Measurements from ENCODE around the gene ADCY10.
"Not testable (repeated sequence)": the region's sequence is repeated elsewhere in the genome, so short reads cannot be mapped to it uniquely, and the experiment has no call there.

The ADCY10 gene

GRCh38 chr1:167880580-167881021, 33.3 kb downstream of the ADCY10 start:
- no peak for DNase-seq

- DNase-seq = no peak
Measured at GRCh38 chr1:167879508-167879907, 34.4 kb downstream of the ADCY10 start.

DNA sequence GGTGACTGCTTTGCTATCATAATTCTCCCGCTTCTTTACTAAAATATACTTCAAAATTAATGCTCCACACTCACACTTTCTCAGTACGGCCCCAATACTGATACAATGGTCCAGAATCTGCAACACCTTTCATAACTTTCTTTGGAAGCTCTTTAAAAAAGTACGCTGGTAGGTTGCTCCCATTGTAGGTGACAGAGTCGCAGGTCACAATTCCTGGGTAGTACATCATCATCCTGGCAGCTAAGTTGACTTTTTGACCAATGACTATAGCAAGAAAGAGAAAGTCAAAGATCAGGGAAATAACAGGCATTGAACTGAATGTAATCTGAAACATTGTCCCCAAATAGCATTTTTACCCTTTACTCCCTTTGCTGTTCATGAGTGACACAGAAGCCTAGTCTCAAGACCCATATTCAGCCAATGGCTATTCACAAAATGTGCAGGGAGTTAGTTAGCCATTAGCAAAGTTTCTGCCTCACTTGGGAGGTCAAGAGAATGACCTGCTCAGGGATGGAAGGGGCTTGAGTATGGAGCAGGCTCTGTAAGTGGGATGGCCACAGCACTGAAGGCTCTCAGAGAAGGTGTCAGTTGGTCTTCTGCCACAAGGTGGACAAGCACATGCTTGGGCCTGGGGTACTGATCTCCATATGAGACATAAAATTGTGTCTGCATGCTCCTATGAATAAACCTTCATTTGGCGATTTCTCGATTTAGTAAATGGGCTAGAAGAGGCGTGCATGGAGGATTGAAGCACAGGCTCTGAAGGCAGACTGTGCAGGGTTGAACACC, 35.4 kb downstream of the ADCY10 start:
- DNase-seq = no peak

DNA sequence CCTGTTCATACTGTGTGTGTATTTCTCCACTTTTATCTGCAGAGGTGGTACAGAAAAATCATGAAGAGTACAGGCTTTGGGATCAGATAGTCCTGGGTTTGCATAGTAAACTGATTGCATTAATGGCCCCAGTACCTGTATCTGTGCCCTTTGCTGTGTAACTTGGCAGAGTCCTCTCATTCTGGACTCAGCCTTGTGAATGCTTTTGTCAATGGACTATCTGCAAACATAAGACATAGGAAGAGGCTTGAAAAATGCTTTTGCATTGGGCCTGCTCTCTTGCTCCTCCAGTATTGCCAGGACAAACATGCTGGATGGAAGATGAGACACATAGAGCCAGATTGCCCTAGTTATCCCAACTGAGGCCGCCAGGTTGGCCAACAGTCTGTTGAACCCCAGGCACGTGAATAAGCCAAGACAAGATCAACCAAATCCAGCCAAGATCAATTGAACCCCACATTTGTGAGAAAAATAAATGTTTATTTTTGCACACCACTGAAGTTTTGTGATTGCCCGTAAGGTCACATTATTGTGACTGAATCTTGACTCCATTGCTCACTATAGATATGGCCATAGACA, 37.2 kb downstream of the ADCY10 start:
- DNase-seq = no peak

GRCh38 chr1:167871331-167871730, 42.6 kb downstream of the ADCY10 start:
- no peak for DNase-seq

DNA sequence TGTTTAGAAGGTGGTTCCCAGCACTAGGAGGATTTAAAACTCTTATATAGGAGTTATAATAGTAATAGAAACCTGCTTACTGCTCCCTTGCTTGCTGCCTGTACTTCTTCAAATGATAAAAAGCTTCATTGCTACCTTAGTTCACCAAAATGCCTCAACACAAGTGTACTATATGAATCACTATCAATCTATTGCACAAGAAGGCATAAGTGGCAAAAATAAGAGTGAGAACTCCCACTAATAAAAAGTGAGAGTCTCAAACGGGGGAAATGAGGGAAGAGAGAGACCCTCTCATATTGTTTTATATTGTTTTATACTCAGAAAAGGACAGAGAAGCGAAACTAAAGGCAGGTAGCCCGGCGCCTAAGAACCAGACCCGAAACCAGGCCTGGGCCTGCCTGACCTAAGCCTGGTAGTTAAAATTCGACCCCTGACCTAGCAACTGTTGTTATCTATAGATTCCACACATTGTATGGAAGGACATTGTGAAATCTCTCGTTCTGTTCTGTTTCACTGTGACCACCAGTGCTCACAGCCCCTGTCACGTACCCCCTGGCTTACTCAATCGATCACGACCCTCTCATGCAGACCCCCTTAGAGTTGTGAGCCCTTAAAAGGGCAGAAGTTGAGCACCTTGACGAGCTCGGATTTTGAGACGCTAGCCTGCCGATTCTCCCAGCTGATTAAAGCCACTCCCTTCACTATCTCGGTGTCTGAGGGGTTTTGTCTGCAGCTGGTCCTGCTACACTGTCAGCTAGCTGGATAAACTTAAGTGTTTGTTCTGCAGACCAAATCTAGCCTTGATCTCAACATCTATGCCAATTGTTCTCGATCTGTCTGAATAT, 44.6 kb downstream of the ADCY10 start:
- not testable (repeated sequence) for DNase-seq

GRCh38 chr1:167866739-167867414, 47.1 kb downstream of the ADCY10 start:
- not testable (repeated sequence) for DNase-seq

DNA sequence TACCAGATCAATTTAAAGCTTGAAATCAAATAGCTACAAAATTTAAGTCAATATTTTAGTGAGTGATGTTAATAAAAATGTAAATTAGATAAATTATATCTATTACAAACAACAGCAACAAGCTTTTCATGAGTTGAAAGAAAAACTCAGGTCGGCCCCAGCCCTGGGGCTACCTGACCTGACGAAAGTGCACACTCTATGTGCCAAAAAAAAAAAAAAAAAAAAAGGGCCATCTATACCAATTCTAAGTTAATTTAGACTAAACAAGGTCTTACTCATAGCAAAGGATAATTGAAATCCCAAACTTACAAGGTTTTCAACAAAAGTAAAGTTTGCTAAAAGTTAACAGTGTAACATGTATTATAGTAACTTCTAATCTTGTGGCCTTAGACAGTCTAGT, 47.6 kb downstream of the ADCY10 start:
- not testable (repeated sequence) for DNase-seq

DNA sequence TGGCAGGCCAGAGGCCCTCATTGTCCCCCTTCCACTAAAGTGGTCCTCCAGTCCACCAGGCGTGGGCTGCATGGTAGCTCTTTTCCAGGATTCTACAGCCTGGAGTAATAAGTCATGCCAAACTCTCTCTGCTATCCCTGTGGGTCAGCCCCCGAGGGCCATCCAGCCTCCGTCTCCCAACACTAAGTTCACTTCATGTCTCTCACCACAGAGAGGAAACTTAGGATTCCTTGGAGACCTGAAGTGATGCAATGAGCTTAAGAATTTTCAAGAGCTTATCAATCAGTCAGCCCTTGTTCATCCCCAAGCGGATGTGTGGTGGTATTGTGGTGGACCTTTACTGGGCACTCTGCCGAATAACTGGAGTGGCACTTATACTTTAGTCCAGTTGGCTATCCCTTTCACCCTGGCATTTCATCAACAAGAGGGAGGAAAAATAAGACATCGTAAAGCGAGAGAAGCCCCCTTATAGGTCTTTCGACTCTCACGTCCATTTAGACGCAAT, 48.1 kb downstream of the ADCY10 start:
- DNase-seq = not testable (repeated sequence)

DNA sequence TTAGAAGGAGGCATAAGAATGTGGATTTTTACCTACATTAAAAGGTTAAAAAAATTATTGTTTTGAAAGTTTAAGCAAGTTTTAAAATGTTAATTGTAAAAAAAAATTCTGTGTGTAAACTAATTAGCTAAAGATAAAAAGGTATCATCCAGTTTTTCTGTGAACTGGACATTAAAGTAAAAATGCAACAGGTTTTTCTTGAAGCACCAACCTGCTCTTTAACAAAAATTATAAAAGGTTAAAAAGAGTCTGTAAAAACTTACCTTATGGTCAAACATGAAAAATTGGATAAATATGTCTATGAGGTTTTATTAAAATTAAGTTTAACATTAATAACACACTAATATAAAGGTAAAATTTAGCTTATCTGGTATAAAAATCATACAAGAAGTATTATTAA, 48.7 kb downstream of the ADCY10 start:
- not testable (repeated sequence) for DNase-seq

- DNase-seq = no peak
Measured at GRCh38 chr1:167864392-167865032, 49.4 kb downstream of the ADCY10 start.

DNA sequence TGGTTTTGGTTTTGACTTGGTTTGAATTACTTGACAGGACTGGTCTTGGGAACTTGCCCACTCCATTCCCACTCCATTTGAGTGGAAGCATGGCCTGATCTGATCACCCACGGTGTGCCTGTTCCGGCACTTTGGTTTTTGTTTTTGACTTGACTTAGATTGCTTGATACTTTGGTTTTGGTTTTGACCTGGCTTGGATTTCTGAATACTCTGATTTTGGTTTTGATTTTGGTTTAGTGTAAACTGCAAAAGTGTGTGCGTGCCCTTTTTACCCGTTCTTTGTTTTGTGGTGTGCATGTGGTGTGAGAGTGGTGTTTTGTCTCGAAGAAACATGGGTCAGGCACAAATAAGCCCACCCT, 50.0 kb downstream of the ADCY10 start:
- DNase-seq = no peak

DNA sequence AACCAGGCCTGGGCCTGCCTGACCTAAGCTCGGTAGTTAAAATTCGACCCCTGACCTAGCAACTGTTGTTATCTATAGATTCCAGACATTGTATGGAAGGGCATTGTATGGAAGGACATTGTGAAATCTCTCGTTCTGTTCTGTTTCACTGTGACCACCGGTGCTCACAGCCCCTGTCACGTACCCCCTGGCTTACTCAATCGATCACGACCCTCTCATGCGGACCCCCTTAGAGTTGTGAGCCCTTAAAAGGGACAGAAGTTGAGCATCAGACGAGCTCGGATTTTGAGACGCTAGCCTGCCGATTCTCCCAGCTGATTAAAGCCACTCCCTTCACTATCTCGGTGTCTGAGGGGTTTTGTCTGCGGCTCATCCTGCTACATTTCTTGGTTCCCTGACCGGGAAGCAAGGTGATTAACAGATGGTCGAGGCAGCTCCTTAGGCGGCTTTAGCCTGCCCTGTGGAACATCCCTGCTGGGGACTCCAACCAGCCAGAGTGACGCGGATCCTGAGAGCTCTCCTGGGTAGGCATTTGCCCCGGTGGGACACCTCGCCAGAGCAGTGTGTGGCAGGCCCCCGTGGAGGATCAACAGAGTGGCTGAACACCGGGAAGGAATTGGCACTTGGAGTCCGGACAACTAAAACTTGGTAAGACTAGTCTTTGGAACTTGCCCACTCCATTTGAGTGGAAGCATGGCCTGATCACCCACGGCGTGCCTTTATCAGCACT, 50.6 kb downstream of the ADCY10 start:
- DNase-seq = not testable (repeated sequence)

- no peak for DNase-seq
Measured at GRCh38 chr1:167862432-167863076, 51.4 kb downstream of the ADCY10 start.

DNA sequence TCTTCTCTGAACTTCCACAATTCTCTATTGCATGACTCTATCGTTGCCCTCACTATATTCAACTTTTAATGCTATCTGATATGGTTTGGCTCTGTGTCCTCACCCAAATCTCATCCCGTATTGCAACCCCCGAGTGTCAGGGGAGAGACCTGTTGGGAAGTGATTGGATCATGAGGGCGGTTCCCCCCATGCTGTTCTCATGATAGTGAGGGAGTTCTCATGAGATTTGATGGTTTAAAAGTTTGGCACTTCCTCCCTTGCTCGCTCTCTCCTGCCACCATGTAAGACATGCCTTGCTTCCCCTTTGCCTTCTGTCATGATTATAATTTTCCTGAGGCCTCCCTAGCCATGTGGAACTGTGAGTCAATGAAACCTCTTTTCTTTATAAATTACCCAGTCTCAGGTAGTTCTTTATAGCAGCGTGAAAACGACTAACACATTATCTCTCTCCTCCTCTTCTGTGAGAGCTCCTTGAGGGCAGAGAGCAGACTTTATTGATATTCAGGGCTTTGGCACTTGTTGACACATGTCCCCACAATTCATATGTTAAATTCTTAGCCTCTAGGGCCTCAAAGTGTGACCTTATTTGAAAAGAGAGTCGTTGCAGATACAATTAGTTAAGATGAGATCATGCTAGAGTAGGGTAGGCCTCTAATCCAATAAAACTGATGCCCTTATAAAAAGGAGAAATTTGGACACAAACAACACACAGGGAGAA, 52.1 kb downstream of the ADCY10 start:
- DNase-seq = no peak

- no peak for DNase-seq
Measured at GRCh38 chr1:167860231-167860923, 53.6 kb downstream of the ADCY10 start.

DNA sequence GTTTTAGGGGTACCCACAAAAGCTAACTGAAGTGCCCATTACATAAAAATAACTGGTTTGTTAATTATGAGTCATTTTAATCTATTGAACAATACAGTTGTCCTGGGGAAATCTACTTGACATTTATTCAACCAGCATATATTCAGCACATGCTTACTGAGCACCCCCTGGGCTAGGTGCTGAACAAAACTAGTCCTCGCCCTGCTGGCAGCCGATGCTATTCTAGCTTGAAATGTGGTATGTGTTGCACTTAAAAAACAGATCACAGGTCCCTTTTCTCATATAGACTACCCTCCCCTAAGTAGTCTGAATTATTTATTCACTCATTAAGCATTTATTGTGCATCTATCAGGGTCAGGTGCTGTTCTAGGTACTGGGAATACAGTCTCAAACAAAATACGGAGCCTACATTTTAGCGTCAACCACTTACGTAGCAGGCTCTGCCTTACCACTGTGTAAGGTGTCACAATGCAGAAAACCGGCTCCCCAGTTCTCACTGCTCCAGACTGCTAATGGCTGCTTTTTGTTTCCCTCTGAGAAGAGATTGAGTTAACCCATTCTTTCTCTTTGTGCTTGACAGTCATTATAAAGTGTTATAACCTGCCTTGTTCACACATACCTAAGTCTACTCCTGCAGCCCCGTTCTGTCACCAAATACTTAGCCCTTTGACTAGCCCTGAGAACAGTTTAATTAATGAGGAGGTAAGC, 57.1 kb downstream of the ADCY10 start:
- no peak for DNase-seq

DNA sequence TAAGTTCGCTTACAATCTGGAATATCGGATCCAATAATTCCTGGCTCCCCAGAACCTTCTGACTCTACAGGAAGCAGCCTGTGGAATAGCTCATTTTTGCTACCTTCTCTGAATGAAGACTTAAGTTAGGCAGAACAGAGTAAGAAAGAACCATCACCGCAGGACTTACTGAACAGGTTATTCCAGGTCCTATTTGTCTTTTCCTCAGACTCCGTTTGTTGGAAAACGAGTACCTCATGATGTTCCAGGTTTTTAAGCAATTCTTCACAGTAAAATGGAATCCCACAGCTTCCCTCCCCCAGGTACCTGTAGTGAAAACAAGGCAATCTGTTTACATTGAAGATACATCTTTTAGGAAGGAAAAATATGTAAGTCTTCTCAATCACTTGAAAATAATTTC, 59.8 kb downstream of the ADCY10 start:
- no peak for DNase-seq

DNA sequence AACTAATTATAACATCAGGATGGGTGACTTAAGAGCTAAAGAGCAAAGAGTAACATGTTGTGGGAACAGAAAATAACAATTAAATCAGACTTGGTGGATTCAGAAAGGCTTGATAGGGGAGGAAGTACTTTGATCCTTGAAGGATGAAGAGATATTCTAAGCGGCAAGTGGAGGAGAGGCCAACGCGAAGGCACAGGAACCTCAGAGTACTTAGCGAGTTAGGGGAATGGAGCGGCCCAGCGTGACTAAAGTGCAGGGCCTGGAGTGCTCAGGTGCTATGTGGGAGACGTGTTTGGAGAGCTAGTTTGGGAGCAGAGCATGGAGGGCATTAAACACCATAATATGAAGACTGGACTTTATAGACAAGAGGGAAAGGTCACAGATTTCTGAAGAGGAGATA, 64.3 kb downstream of the ADCY10 start:
- no peak for DNase-seq
